SHP77 treated with DMSO at 0.1 percent for 48 hours (cell line): ENCODE measurements around the gene KCNJ9.
"Not testable (repeated sequence)": the region's sequence is repeated elsewhere in the genome, so short reads cannot be mapped to it uniquely, and the experiment has no call there.

ENCODE experiments used
- DNase-seq: peaks from one replicate; lab custom pipeline; 2025; lab: John Stamatoyannopoulos, UW

KCNJ9 gene

DNA sequence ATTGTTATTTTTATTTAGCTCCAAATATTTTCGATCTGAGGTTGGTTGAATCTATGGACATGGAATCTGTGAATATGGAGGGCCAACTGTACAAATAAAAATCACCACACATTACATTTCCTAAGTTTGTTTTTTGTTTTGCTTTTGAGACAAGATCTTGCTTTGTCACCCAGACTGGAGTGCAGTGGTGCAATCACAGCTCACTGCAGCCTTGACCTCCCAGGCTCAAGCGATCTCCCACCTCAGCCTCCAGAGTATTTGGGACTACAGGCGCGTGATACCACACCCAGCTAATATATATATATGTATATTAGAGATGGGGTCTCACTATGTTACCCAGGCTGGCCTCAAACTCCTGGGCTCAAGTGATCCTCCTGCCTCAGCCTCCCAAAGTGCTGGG lies 45.0 kb downstream of the KCNJ9 start:
- not testable (repeated sequence) for DNase-seq

DNA sequence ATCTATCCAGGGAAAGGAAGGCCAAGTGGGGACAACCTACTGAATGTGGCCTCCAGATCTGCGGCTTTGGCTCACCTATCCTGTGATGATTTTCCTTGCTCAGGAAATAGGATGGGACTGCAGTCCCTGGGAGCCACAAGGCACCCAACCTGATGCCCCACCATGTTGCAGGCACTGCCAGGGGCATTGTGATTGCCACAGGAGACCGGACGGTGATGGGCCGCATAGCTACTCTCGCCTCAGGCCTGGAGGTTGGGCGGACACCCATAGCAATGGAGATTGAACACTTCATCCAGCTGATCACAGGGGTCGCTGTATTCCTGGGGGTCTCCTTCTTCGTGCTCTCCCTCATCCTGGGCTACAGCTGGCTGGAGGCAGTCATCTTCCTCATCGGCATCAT lies 46.0 kb downstream of the KCNJ9 start:
- no peak for DNase-seq

DNA sequence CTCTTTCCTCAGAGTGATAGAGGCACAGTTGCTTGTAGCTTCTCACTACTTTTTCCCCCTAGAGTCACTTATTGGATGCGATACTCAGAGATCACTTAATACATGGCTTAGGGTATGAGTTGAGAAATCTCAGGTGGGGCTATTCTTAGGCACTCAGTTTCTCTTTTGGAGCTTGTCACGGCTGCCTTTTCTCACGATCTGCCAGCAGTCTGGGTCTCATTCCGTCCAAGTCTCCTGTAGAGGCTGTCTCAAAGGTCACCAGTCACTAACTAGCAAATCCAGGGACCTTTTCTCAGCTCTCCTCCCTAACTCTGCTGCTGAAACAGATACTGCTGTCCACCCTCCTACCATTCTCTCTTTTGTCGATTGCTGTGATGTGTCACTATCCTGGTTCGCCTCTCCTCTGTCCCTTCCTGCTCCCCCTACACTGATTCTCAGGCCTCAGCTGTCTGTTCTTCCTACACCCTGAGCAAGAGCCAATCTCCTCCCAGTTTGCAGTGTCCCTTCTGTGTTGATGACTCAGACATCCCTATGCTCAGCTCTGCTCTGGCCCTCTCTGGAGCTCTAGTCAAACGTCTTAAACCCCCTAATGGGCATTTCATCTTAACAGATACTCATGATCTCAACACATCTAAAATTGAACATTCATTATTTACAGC lies 46.7 kb downstream of the KCNJ9 start:
- no peak for DNase-seq

DNA sequence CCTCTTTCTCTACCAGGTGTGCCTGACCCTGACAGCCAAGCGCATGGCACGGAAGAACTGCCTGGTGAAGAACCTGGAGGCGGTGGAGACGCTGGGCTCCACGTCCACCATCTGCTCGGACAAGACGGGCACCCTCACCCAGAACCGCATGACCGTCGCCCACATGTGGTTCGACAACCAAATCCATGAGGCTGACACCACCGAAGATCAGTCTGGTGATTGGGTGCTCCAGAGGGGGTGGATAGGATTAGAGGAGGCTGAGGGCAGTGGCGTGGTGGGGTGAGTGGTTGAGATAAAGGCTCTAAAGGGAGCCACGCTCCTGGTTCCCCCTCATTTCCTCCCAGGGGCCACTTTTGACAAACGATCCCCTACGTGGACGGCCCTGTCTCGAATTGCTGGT lies 47.3 kb downstream of the KCNJ9 start:
- no peak for DNase-seq

DNA sequence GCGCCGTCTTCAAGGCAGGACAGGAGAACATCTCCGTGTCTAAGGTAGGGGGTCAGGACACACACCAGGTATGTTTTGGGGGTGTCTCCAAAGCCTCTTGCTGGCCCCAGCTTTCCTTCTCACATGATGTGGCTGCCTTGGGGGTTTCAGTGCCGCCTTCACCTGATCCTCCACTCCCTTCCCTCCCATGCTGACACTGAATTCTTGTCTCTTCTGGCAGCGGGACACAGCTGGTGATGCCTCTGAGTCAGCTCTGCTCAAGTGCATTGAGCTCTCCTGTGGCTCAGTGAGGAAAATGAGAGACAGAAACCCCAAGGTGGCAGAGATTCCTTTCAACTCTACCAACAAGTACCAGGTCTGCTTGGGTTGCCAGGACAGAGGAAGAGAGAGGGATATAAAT lies 47.7 kb downstream of the KCNJ9 start:
- DNase-seq, result no peak

DNA sequence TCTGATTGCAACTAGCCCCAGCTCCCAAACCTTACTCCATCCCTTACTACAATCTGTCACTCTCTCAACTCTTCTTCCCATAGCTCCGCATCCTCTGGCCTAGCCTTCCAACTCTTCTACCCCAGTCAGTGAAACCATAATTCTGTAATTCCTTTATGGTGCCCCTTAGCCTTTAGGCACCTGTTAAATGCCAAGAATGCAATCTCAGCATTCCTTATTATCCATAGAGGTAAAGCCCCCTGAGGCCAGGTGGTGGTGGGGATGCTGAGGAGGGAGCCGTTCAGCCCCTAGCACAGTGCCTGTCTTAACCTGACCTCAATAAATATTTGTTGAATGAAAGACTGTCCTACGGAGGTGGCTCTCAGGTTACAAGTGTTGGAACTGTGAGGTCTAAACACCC lies 48.2 kb downstream of the KCNJ9 start:
- DNase-seq, result no peak

DNA sequence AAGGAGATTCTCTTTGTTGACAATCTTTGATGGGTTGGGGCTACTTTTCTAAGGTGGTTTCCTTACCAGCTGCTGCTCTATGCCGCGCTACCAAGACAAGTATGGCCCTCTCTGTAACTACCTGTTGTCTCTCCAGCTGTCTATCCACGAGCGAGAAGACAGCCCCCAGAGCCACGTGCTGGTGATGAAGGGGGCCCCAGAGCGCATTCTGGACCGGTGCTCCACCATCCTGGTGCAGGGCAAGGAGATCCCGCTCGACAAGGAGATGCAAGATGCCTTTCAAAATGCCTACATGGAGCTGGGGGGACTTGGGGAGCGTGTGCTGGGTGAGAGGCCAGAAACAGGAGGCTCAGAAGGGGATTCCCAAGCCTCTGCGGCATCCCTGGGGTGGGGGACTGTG lies 48.6 kb downstream of the KCNJ9 start:
- no peak for DNase-seq

DNA sequence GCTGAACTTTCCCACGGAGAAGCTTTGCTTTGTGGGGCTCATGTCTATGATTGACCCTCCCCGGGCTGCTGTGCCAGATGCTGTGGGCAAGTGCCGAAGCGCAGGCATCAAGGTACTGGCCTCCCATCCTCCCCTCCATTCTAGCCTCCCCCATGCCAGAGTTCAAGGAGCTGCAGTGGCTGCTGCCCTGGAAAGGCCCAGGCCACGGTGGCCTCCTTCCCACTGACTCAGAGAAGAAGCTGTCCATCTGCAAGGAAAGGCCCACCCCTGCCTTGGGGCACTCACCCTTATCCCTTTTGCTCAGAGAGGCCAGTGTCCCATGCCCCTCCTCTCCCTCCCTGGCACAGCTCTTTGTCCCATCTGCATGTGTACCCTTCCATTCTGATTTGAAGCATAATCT lies 49.1 kb downstream of the KCNJ9 start:
- no peak for DNase-seq

DNA sequence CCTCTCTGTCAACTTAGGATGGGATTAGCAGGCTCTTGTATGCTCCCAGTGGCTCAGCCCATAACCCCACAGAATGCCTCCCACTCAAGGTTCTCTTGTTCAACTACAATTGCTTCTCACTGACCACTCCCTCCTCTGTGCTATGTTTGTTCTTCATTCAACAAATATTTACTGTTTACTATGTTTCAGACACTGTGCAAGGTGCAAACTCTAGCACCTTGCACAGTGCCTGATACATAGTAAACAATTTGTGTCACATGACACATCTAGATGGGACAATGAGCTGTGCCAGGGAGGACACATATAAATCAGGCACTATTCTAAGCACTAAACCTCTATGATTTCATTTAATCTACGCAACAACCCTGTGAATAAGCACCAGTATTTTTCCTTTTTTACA lies 49.6 kb downstream of the KCNJ9 start:
- no peak for DNase-seq

DNA sequence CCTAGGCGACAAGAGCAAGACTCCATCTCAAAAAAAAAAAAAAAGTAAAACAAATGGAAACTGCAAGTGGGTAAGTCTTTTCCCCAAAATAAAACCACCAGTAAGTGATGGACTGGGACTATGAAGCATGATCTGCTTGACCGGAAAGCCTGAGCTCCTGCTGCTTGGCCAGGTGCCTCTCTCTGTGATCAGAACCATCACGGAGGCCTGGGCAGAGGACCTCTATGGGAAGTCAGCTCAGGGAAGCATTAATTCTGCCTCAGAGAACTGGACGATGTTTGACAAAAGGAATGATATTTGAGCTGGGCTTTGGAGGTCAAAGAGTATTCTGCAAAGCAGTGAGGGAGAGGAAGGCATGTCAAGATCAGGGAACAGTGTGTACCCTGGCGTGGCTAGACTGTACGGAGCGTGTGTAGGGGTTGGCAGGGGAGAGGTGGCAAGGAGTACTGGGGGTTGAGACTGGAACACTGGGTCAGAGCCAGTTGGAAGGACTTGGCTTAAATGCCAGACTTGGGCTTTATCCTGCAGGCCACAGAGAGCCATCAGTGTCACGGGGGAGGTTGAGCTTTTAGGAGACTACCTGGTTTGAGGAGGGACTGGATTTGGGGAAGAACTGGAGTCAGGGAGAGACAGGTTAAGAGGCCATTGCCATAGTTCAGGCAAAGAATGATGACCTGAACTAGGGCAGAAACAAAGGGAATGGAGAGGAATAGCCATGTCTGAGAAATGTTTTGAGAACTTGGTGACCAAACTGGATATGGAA lies 50.6 kb downstream of the KCNJ9 start:
- no peak for DNase-seq

DNA sequence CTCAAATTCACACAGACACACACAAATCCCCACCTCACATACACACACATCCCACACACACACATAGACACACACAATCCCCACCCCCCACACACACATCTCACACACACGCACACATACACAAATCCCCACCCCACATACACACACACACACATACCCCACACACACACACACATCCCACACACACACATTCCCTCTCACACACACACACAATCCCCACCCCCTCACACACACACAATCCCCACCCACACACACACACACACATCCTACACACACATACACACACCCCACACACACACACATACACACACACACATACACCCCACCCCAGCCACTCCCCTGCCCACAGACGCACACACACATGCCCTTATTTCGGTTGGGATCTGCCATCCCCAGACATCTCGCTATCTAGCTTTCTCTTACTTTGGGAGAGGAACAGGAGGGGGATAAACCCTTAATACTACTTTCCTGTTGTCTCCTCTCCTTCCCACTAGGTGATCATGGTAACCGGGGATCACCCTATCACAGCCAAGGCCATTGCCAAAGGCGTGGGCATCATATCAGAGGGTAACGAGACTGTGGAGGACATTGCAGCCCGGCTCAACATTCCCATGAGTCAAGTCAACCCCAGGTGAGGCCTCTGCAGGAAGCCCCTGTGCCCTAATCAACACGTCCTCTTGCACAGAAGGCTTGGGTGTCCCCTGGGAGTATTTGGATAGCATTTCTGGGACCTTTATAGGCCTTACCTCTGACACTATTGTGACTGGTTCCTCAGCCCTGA lies 52.8 kb downstream of the KCNJ9 start:
- no peak for DNase-seq

DNA sequence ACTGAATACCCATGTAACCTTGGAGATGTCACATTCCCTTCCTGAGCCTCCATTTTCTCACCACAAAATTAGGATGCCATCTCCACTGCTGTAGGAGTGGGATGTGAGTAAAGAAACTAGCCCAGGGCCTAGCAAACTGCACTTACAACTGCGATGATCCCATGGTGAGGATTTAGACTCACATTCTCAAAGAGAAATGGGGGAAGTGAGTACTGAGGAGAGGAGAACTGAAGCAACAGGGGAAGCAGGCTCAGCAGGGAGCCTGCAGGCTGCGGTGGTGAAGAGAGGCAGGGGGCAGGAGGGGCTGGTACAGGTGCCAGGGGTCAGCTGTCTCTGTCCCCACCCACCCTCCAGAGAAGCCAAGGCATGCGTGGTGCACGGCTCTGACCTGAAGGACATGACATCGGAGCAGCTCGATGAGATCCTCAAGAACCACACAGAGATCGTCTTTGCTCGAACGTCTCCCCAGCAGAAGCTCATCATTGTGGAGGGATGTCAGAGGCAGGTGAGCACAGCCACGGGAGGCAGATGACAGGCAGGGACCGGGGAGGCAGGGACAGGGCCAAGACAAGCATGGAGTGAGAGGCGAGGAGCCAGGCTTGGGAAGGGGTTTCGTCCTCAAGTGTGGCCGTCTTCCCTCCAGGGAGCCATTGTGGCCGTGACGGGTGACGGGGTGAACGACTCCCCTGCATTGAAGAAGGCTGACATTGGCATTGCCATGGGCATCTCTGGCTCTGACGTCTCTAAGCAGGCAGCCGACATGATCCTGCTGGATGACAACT lies 53.6 kb downstream of the KCNJ9 start:
- no peak for DNase-seq

DNA sequence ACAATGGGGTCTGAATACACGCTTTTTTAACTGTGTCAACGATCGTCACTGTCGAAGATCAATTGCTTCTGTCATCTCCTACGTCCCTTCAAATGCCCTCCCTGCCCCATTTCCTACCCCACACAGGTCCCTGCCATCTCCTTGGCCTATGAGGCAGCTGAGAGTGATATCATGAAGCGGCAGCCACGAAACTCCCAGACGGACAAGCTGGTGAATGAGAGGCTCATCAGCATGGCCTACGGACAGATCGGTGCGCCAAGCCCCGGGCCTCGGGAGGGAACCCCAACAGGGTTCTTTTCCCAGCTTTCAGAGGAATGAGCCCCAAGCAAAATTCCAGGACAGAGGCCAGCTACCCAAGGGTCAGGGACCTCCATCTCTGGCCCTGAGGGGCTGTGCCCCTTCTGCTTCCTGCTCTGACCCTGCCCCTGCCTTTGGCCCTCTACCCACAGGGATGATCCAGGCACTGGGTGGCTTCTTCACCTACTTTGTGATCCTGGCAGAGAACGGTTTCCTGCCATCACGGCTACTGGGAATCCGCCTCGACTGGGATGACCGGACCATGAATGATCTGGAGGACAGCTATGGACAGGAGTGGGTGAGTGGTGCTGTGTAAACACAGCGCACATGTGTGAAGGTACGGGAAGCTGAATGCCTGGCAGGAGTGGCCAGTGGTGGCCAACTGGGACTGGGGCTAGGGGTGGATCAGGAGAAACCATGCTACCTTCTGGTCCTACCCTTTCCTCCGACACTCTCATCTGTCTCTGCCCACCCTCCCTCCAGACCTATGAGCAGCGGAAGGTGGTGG lies 55.0 kb downstream of the KCNJ9 start:
- no peak for DNase-seq

DNA sequence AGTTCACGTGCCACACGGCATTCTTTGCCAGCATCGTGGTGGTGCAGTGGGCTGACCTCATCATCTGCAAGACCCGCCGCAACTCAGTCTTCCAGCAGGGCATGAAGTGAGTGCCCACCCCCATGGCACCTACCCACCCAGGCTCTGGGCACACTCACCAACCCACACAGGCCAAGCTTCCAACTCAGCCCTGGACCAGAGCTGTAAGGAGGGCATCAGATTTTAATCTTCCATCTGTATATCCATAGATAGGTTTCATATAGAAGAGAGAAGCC lies 55.5 kb downstream of the KCNJ9 start:
- no peak for DNase-seq

DNA sequence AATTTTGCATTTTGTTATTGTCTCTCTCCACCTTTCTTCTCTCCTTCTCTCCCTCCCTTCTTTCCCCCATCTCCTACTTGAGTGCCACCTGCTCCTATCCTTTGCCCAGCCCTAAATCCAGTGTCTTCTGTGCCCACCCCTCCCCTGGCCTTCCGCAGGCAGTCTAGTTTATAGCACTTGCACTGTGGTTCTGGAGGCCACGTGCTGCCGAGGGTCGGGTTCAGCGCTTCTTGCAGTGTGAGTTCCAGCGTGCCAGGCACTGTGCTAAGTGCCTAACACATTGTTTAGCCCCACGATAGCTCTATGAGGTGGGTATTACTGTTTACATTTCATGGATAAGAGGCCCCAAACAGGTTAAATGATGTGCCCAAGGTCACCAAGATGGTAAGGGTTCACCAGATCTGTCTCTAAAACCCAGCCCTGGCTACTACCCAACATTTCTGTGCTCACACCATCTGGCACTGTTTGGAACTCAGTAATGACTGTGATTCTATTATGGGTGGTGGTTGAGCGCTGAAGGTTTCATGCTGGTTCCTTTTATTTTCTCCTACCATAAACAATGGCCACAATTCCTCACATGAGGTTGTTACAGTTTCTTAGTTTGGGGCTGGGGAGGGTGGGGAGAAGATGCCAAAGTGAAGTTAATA lies 56.0 kb downstream of the KCNJ9 start:
- DNase-seq, result no peak

DNA sequence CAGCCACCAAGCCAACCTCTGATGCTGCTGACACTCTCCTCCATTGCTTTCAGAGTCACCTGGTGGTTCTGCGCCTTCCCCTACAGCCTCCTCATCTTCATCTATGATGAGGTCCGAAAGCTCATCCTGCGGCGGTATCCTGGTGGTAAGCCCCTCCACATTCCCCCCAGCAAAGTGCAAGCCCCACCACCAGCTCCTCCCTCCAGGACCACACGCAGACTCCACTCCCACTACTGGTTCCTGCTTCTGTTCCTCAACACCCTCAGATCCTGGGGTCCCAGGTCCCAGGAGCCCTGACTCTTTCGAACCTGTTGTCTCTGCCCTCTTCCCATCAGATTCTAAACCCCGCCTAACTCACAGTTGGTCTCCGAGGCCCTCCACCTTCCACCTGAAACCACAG lies 58.5 kb downstream of the KCNJ9 start:
- no peak for DNase-seq
